ENCODE results near the gene PCGF3.
"Not testable (repeated sequence)": the region's sequence is repeated elsewhere in the genome, so short reads cannot be mapped to it uniquely, and the experiment has no call there.

PCGF3 gene

GRCh38 chr4:706083-706633, 526 bp downstream of the PCGF3 start:
- not testable (repeated sequence) for DNase-seq

GRCh38 chr4:706834-707598, 1.4 kb downstream of the PCGF3 start:
- no peak for DNase-seq

GRCh38 chr4:707929-708630, 2.4 kb downstream of the PCGF3 start:
- DNase-seq: no peak

- no peak for DNase-seq
Observed at GRCh38 chr4:708631-708933, 3.0 kb downstream of the PCGF3 start.

GRCh38 chr4:709348-709747, 3.7 kb downstream of the PCGF3 start:
- DNase-seq: no peak

GRCh38 chr4:710116-710515, 4.5 kb downstream of the PCGF3 start:
- no peak for DNase-seq

GRCh38 chr4:710916-711315, 5.3 kb downstream of the PCGF3 start:
- DNase-seq: no peak

- DNase-seq: no peak
Observed at GRCh38 chr4:712093-712492, 6.5 kb downstream of the PCGF3 start.

GRCh38 chr4:712916-713632, 7.4 kb downstream of the PCGF3 start:
- no peak for DNase-seq

- no peak for DNase-seq
Observed at GRCh38 chr4:714087-714486, 8.5 kb downstream of the PCGF3 start.

- DNase-seq: no peak
Observed at GRCh38 chr4:717601-718320, 12.1 kb downstream of the PCGF3 start.

GRCh38 chr4:718460-718859, 12.8 kb downstream of the PCGF3 start:
- no peak for DNase-seq

GRCh38 chr4:720111-720860, 14.7 kb downstream of the PCGF3 start:
- DNase-seq: no peak

- DNase-seq: no peak
Observed at GRCh38 chr4:721261-722168, 15.9 kb downstream of the PCGF3 start.

- DNase-seq: no peak
Observed at GRCh38 chr4:722169-722725, 16.6 kb downstream of the PCGF3 start.

GRCh38 chr4:722851-723360, 17.3 kb downstream of the PCGF3 start:
- no peak for DNase-seq

GRCh38 chr4:723751-724530, 18.3 kb downstream of the PCGF3 start:
- no peak for DNase-seq

- DNase-seq: no peak
Observed at GRCh38 chr4:725391-726234, 20.0 kb downstream of the PCGF3 start.

Measured in stimulated activated CD4-positive, alpha-beta T cell treated with anti-CD3 and anti-CD28 coated beads, Interleukin-4, amount 100 ng/mL, for 24 hours (primary cell).